T-helper 22 cell (primary cell): ENCODE results near the gene TMX2.
"Not testable (repeated sequence)": the region's sequence is repeated elsewhere in the genome, so short reads cannot be mapped to it uniquely, and the experiment has no call there.

Source experiments
- DNase-seq: peaks from one replicate; pipeline ENCODE4 v3.0.0-alpha.2; 2020; ENCODE audit warnings: low read depth

TMX2 gene, protein sequence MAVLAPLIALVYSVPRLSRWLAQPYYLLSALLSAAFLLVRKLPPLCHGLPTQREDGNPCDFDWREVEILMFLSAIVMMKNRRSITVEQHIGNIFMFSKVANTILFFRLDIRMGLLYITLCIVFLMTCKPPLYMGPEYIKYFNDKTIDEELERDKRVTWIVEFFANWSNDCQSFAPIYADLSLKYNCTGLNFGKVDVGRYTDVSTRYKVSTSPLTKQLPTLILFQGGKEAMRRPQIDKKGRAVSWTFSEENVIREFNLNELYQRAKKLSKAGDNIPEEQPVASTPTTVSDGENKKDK

DNA sequence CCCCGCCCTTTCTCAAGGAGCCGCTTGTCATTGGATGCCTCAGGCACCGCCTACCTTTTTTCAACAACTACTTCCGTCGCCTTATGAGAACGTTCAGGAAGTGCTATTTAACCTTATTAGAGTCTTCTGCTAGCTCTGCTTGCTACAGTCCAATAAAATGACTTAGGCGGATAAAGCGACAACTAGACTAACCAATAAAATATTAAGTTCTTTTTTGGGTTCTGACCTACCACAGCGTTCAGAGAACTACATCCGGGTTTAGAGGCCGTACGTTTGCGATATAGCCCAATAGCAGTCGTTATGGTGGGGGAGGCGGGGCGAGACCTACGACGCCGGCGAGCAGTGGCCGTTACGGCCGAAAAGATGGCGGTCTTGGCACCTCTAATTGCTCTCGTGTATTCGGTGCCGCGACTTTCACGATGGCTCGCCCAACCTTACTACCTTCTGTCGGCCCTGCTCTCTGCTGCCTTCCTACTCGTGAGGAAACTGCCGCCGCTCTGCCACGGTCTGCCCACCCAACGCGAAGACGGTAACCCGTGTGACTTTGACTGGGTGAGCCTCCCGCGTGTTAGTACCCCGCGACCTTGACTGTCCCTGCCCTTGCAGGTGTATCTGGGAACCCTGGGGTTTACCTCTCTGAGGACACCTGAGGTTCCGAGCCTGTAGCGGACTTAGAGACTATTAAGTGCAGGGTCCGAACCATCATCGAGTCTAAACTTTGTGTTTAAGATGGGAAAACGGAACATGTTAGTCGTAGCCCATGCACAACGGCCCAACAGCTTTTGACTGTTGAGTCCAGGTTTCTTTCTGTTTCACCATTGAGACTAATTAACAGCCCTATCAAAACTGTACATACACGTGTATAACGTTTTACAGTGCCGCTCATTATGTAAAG is at the start of gene TMX2:
Gene TMX2 (plus strand): TSS at position 338 of the 895 bp plus-strand sequence. CDS start 26 bp downstream, at position 364.
- peak; percentile 86 for DNase-seq

DNA sequence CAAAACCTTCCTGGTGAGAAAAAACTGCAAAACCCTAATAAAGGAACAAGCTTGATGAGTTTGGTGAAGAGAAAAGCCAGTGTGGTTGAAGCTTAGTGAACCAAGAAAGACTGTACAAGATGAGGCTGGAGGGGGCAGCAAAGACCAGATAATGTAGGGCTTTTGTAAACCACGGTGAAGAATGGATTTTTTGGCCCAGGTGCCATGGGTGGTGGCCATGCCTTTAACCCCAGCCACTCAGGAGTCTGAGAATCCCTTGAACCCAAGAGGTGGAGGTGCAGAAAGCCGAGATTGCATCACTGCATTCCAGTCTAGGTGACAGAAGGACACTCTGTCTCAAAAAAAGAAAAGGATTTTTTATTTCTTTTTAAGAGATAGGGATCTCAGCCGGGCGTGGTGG is 49.5 kb upstream of the TMX2 start:
- DNase-seq = no peak

DNA sequence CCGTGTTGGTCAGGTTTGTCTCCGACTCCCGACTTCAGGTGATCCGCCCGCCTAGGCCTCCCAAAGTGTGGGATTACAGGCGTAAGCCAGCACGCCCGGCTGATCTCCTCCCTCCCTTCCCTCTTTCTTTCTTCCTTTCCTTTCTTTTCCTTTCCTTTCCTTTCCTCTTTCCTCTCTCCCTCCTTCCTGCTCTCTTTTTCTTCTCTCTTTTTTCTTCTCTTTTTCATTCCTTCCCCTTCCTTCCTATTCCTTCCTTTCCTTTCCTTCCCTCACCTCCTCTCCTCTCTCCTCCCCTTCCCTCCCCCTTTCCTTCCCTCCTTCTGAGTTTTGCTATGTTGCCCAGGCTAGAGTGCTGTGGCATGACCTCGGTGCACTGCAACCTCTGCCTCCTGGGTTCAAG is 48.4 kb upstream of the TMX2 start:
- DNase-seq = no peak

DNA sequence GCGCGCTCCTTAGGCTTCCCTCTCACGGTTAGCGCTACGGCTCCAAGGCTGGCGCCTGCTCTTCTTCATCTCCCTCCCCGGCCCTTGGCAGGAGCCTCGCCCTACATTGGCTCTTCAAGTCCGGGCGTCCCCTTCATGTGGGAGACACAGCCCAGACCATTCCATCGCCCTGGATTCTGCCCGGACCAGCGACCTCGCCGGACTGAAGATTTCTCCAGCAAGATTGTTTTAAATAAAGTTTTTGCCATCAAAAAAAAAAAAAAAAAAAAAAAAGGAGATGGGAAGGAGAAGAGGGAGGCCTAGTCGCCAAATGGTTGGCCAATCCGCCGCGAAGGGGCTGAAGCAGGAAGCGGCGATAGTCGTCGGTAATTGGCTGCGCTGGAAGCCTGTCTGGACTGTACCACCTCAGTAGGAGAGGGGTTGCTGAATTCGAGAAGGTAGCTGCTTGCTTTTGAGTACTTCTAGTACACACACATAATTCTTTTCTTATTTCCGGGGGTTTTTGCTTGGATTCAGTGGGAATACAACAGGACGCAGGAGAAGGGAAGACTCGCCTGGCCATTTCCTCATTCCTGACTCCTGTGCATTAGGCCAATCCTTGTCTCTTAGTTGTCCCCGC is 45.2 kb upstream of the TMX2 start:
- peak; percentile 96 for DNase-seq

DNA sequence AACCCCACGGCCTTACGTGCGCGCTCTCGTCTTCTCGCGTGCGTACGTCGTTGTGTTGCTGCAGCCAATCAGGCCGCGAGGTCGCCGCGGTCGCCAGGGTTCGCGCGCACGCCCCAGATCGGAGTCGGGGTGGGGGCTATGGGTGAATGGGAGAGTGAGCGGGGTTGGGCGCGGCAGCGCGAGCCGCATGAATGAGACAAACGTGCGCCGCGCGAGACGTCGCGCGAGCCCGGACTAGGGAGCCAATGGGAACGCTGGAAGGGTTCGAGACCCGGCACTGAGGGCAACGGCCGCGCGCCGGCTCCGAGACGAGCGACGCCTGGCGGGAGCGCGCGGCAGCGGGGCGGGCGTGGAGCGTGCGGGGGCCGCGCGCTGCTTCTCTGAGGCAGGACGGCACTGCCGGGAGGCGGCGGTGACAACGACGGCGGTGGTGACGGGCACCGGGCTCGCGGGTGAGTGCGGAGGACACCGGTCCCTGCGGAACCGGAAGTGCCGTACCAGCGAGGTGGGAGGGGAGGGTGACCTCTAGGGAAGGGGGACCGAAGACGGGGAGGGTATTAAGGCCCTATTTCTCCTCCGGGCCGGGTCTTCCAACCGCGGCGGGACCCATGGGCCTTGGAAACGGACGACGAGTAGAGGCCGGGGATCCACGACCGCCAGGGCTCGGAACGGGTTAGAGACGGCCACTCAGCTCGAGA is 44.5 kb upstream of the TMX2 start, which contains the start of gene ZDHHC5:
Gene ZDHHC5 (plus strand): TSS at position 379 of the 698 bp plus-strand sequence. CDS start 4,977 bp downstream, outside the sequence.
- peak; percentile 100 for DNase-seq

DNA sequence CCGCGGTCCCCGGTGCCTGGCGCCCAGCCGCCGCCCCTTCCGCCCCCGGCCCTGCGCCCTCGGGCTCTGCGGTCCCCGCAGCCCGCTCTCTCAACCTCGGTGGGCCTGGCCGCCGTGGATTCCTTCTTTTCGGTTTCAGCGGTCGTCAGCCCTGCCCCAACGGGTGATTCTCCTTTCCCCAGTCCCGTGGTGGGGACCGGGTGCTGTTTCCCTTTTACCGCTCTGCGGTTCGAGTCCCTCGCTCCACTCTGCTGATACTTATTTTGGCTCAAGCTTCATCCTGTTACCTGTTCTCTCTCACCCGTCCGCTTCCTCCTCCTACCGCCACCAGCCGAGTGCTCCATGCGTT is 44.0 kb upstream of the TMX2 start:
- DNase-seq = peak; percentile 32

DNA sequence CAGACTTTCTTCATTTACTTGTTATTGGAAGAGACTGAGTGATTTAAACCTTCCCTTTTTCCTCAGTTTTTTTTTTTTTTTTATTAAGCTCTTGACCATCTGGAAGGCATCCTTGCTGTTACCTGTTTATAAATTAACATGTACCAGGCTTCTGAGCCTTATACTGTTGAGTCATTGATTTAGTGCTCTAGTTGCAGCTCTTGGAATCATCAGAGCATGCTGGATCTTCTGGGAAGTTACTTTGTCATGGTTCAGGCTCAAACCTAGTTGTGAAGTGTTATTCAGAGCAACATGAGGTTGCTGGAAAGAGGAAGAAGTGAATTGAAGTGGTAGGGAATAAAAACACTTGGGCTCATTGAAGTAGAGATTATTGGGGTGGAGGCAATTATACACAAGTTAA is 38.1 kb upstream of the TMX2 start:
- no peak for DNase-seq

DNA sequence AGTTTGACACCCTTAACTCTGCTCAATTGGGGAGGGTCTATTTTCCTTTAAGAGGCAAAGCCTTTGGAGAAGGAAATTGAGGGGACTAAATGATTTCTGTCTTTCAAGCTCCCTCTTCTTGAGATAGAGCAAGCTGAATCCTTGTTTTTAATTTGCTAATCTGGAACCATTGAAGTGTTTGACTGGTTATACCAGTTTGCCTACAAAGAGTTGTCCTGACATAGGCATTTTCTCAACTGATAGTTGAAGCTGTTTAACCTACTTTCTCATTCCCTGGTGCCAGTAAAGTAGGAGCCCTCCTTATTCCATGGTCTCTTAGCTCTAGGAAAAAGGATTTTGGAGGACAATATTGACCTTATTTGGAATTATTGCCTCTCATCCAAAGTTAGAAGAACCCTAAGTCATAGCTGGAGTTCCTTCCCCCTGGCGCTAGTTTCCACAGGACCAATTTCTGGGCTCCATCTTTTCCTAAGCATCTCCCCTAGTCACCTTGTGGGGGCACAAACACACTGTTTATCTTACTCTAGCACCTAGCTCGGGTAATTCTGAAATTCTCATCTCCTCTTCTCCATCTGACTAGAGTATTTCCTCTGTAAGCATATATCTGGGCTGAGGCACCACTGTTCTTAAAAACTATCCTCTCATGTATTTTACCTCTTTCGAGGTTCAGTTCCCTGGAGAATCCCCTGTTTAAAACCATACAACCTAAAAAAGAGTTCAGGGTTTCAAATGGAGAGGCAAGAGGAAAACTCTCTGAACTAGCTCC is 37.0 kb upstream of the TMX2 start:
- no peak for DNase-seq

DNA sequence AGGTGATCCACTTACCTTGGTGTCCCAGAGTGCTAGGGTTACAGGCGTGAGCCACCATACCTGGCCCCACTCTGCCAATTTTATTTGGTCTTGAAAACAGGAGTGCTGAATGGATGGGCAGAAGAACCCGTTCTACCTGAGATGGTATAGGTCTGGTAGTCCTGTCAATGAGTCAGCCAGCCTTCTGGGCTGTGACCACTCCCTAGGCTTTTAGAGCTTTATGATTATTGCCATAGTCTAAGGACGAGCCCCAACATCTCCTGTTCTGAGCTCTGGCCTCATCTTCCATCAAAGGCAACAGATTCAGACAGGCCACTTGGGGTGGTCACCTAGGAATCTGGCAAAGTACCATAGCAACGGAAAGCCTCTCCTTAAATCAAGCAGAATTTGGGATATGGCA is 33.0 kb upstream of the TMX2 start:
- DNase-seq = no peak

DNA sequence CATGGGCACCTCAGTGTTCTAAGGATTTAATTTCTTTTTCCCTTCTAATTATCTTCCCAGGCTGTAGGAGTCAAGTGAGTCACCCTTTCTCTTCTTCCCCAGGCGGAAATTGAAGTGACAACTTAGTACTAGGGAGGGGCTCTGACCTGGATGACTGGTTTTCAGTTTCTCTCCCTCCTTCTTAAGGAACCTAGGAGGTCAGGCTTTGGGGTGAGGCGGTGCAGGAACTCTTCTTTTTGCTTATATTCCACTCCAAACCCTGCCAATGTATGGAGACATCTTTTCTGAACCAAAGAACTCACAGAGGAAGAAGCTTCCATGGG is 31.9 kb upstream of the TMX2 start:
- no peak for DNase-seq

DNA sequence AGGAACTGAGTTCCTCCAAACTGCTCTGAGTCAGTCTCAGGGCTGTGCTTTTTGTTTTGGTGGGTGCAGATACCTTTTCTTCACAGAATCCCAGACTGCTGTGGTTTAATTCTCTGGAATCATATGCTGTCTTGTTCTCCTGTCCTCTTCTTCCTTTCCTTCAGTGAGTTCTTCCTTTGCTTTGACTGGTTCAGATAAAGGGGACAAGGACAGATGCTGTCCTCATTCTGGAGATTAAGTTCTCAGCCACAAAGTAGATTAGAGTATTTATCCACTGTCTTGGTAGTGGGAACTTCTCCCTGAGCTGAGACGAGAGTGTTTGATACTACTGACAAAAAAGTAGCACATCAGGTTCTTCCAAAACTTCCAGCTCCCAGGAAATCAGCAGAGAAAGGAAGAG is 31.2 kb upstream of the TMX2 start:
- no peak for DNase-seq

DNA sequence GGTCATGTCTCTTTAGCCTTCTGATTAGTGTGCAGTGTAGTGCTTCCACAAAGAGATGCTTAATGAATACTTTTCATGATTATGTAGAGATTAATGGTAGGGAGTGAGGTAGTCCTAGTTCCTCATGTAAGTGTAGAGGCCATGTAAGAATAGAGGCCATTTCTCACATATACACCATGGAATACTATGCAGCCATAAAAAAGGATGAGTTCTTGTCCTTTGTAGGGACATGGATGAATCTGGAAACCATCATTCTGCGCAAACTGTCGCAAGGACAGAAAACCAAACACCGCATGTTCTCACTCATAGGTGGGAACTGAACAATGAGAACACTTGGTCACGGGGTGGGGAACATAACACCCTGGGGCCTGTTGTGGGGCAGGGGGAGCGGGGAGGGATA is 21.9 kb upstream of the TMX2 start:
- DNase-seq = not testable (repeated sequence)

DNA sequence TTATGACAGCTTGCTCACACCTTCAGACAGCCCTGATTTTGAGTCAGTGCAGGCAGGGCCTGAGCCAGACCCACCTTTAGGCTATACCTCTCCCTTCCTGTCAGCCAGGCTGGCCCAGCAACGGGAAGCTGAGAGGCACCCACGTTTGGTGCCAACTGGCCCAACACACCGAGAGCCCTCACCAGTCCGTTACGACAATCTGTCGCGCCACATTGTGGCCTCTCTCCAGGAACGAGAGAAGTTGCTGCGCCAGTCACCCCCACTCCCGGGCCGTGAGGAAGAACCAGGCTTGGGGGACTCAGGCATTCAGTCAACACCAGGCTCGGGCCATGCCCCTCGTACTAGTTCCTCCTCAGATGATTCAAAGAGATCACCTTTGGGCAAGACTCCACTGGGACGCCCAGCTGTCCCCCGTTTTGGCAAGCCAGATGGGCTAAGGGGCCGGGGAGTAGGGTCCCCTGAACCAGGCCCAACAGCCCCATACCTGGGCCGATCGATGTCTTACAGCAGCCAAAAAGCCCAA is 13.5 kb upstream of the TMX2 start:
- no peak for DNase-seq

DNA sequence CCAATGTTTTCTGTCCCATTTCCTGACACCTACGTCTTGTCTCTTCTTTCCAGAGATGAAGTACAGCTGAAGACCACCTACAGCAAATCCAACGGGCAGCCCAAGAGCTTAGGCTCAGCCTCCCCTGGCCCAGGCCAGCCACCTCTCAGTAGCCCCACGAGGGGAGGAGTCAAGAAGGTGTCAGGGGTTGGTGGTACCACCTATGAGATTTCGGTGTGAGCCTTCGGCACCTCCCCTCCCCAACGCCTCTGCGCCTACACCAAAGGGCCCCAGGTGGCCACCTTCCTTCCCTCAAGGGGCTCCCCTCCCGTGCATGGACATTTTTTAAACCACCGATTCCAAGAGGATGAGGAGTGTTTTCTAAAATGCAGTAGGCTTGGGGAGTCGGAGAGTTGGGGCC is 12.6 kb upstream of the TMX2 start:
- no peak for DNase-seq

DNA sequence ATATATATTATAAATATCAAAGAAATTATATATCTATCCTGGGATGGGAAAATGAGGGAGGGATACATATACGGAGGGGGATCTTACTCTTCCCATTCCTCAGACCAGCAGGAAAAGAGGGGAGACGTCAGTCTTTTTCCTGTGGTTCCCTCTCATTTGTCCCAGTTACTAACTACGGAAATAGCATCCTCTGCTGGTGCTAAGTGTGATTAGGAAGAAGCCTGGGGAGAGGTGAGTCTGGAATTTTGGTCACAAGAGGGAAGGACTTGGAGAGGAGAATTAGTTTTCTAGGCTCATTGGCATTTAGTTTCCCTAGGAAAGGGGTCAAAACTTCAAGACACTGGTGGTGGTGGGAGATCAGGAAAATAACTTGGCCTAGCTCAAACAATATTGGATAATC is 12.0 kb upstream of the TMX2 start:
- no peak for DNase-seq

DNA sequence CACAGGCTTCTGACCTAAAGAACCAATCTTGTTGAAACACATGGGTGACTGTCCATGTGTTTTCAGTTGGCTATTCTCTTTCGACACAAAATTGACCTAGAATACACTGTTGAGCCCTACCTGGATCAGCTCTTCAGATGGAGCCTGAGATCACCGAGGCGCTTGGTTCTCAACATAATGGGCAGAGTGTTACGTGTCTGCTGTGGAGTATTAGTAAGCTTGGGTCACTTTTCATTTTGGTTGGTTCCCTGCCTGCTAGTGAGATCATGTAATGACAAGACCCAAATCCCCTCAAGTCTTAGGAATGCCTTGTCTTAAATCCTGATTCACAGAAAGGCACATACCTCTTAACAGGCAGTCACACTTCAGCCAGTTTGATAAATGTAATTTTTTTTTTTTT is 9.1 kb upstream of the TMX2 start:
- DNase-seq = no peak

DNA sequence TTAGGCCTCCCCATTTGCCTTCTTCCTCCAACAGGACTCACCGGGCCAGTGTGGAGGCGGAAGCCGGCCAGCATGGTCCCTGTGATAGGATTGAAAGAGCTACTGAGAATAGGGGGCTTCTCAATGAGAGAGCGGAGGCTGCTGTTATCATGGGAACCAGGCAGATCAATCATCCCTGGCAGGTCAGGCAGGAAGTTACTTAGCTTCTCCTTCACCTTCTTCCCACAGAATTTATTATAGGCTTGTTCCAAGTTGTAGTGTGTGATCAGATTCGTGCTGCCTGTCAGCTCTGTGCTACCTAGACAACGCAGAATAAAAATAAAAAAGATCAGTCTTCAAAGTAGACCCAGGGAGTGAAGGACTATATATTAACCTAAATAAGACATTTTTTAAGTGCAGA is 7.5 kb upstream of the TMX2 start:
- no peak for DNase-seq

DNA sequence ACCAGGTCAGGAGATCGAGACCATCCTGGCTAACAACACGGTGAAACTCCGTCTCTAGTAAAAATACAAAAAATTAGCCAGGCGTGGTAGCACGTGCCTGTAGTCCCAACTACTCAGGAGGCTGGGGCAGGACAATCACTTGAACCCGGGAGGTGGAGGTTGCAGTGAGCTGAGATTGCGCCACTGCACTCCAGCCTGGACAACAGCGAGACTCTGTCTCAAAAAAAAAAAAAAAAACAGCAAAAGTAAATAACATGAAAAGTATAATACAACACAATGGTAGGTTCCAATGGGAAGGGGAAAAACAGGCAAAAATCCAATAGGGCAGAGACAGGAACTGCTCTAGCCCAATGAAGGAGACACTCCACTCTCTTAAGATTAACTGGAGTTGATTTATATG is 7.0 kb upstream of the TMX2 start:
- not testable (repeated sequence) for DNase-seq

DNA sequence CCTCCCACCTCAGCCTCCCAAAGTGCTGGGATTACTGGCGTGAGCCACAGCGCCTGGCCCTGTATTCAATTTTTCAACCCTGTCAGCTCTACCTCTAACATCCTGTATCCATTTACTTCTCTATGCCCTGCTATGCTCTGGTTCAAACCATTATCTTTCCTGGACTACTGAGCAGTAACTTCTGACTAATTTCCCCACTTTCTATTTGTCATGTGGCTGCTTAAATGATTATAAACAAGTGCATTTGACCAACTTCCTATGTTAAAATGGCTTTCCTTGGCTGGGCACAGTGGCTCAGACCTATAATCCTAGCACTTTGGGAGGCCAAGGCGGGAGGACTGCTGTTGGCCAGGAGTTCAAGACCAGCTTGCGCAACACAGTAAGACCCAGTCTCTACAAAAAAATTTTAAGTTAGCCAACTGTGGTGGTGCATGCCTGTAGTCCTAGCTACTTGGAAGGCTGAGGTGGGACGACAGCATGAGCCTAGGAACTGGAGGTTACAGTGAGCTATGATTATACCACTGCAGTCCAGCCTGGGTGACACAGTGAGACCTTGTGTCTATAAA is 2.5 kb upstream of the TMX2 start:
- no peak for DNase-seq

DNA sequence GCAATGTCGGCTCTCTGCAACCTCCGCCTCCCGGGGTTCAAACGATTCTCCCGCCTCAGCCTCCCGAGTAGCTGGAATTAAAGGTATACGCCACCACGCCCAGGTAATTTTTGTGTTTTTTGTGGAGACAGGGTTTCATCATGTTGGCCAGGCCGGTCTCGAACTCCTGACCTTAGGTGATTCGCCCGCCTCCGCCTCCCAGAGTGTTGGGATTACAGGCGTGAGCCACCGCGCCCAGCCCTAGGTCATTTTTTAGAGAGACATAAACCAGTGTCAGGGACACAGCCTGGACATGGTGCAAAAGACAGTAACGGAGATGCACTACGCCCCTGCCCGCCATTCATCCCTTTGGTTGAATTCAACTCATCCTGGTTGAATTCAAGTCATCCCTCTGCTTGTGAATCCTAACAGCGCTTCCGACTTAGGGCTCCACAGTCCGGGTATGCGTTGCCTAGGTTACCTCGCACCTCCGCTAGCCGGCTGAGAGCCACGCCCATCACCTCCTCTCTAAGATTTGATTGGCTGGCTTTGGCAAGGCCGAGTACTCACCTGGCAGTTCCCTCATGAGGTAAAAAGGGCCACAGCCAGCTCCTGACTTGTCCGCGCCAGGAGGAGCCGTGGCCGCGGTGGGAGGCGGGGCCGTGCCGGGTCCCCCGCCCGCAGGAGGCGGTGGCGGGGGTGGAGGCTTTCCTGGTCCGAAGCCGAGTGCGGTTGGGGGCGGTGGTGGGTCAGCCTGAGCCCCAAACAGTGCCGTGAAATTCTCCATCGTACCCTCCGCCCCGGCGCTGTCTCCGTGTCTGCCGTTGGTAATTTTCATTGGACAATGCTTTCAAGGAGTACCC is 758 bp upstream of the TMX2 start, which contains the start of gene MED19:
Gene MED19 (minus strand): TSS at position 802 of the 842 bp plus-strand sequence. CDS start 36 bp downstream, at position 766.
- DNase-seq = peak; percentile 75
